ENCODE measurements around the gene PHC3. TPM values are rescaled to one million over a fixed set of nuclear protein-coding genes. Genes with fewer than 3 reads are reported as not detected.

PHC3 gene
- total RNA-seq, 2 donors from 2014 or later = 22.9 to 27.5 TPM

- H3K36me3 Mint-ChIP-seq (ENCODE audit: low read depth) = peaks cover 30% of the 10 kb centered on the region
These were observed 71.8 kb downstream of the PHC3 start for GRCh38 chr3:170109579-170110293.

GRCh38 chr3:170108955-170109354 is 72.6 kb downstream of the PHC3 start:
- H3K27me3 ChIP-seq (ENCODE audit: control insufficient read depth, insufficient read depth, low read length, poor library complexity, severe bottlenecking) = no peaks in the 10 kb centered on the region
- H3K9ac ChIP-seq (ENCODE audit: extremely low read depth, low read length, poor library complexity, severe bottlenecking) = no peak overlapping the region
- Mint-ChIP-seq H3K4me1 (no peaks in the 10 kb centered on the region), H3K27me3 (ENCODE audit: insufficient read depth) (no peaks in the 10 kb centered on the region), H3K27ac (no peak overlapping the region), H3K36me3 (ENCODE audit: low read depth) (peaks cover 24% of the 10 kb centered on the region), H3K4me3 (no peak overlapping the region), H3K9me3 (no peaks in the 10 kb centered on the region)
- H3K4me3 ChIP-seq (ENCODE audit: low read length) = no peak overlapping the region
- H3K27ac ChIP-seq (ENCODE audit: low read depth, low read length) = no peak overlapping the region
- H3K36me3 ChIP-seq (ENCODE audit: control insufficient read depth, insufficient read depth, low read length) = peaks cover 32% of the 10 kb centered on the region
- DNase-seq = no peak
- no peaks in the 10 kb centered on the region for H3K4me1 ChIP-seq (ENCODE audit: control insufficient read depth, insufficient read depth, low read length)
- no peaks in the 10 kb centered on the region for H3K9me3 ChIP-seq (ENCODE audit: control insufficient read depth, low read length)
- no peak for TF ChIP-seq CTCF (conservative IDR thresholded peaks at IDR 0.05)
- WGBS, 2 experiments (ENCODE audit: insufficient coverage in 1 of 2, insufficient read length in 1 of 2) = 90 to 97% methylated on average over 3 of the region's 3 CpGs

More at GRCh38 chr3:170109579-170110293, 71.8 kb downstream of the PHC3 start:
- no peak for TF ChIP-seq CTCF (conservative IDR thresholded peaks at IDR 0.05)
- Mint-ChIP-seq H3K4me1 (no peaks in the 10 kb centered on the region), H3K27ac (no peak overlapping the region), H3K4me3 (no peak overlapping the region), H3K27me3 (ENCODE audit: insufficient read depth) (no peaks in the 10 kb centered on the region), H3K9me3 (no peaks in the 10 kb centered on the region)
- no peaks in the 10 kb centered on the region for H3K9me3 ChIP-seq (ENCODE audit: control insufficient read depth, low read length)
- 93 to 94% methylated on average over 2 of the region's 2 CpGs for WGBS, 2 experiments (ENCODE audit: insufficient coverage in 1 of 2, insufficient read length in 1 of 2)
- no peak for DNase-seq
- H3K4me1 ChIP-seq (ENCODE audit: control insufficient read depth, insufficient read depth, low read length) = no peaks in the 10 kb centered on the region
- no peak overlapping the region for H3K4me3 ChIP-seq (ENCODE audit: low read length)
- no peak overlapping the region for H3K9ac ChIP-seq (ENCODE audit: extremely low read depth, low read length, poor library complexity, severe bottlenecking)
- peaks cover 32% of the 10 kb centered on the region for H3K36me3 ChIP-seq (ENCODE audit: control insufficient read depth, insufficient read depth, low read length)
- H3K27ac ChIP-seq (ENCODE audit: low read depth, low read length) = no peak overlapping the region
- no peaks in the 10 kb centered on the region for H3K27me3 ChIP-seq (ENCODE audit: control insufficient read depth, insufficient read depth, low read length, poor library complexity, severe bottlenecking)

GRCh38 chr3:170107941-170108340 is 73.6 kb downstream of the PHC3 start:
- H3K36me3 Mint-ChIP-seq (ENCODE audit: low read depth) = peaks cover 13% of the 10 kb centered on the region
- no peak for TF ChIP-seq CTCF (conservative IDR thresholded peaks at IDR 0.05)
- Histone ChIP-seq H3K27ac (ENCODE audit: low read depth, low read length) (no peak overlapping the region), H3K4me1 (ENCODE audit: control insufficient read depth, insufficient read depth, low read length) (no peaks in the 10 kb centered on the region), H3K36me3 (ENCODE audit: control insufficient read depth, insufficient read depth, low read length) (peaks cover 22% of the 10 kb centered on the region), H3K4me3 (ENCODE audit: low read length) (no peak overlapping the region), H3K27me3 (ENCODE audit: control insufficient read depth, insufficient read depth, low read length, poor library complexity, severe bottlenecking) (no peaks in the 10 kb centered on the region), H3K9ac (ENCODE audit: extremely low read depth, low read length, poor library complexity, severe bottlenecking) (no peak overlapping the region), H3K9me3 (ENCODE audit: control insufficient read depth, low read length) (no peaks in the 10 kb centered on the region)
- 96 to 100% methylated on average over 1 of the region's 1 CpG for WGBS, 2 experiments (ENCODE audit: insufficient coverage in 1 of 2, insufficient read length in 1 of 2)
- no peak for DNase-seq
- H3K27ac Mint-ChIP-seq = no peak overlapping the region
- H3K9me3 Mint-ChIP-seq = no peaks in the 10 kb centered on the region
- H3K4me3 Mint-ChIP-seq = no peak overlapping the region
- H3K27me3 Mint-ChIP-seq (ENCODE audit: insufficient read depth) = no peaks in the 10 kb centered on the region
- no peaks in the 10 kb centered on the region for H3K4me1 Mint-ChIP-seq
